H1 (cell line): Measurements from ENCODE around the gene FAF2. TPM values are rescaled to one million over a fixed set of nuclear protein-coding genes. Genes with fewer than 3 reads are reported as not detected.

Experiments used
- CTCF ChIA-PET: fragments of 300-600 bp; sonication (Branson Sonifier 250); formaldehyde crosslinking; loops from one replicate; lab custom pipeline; 2021; ENCODE audit not compliant: partially characterized antibody; lab: Charles Lee
- POLR2A ChIA-PET: fragments of 300-600 bp; sonication (Branson Sonifier 250); formaldehyde crosslinking; loops from one replicate; lab custom pipeline; 2021; ENCODE audit warnings: inconsistent platforms; ENCODE audit not compliant: partially characterized antibody; lab: Charles Lee
- DNase-seq, 2 experiments: peaks; one replicate each; pipeline versions ENCODE4 v3.0.0 to v3.0.0-alpha.2; 2010 to 2022; ENCODE audit warnings: low spot score in 2 of 2, low read depth in 1 of 2, mixed read lengths in 1 of 2
- FAIRE-seq: peaks from 2 replicates; lab custom pipeline; 2011; peaks lifted over from hg19 to GRCh38; lab: Jason Lieb, UNC
- H2AFZ ChIP-seq: 2 replicates; pipeline ENCODE4 v1.8.1; 2012; ENCODE audit warnings: low read length, inconsistent platforms
- H2AK5ac ChIP-seq: 2 replicates; pipeline ENCODE4 v1.6.1; 2013; ENCODE audit warnings: low read depth, low read length
- H2BK120ac ChIP-seq: replicated peaks from 2 replicates; pipeline ENCODE3; 2013; ENCODE audit warnings: low read depth, low read length, inconsistent platforms
- H2BK12ac ChIP-seq: 2 replicates; pipeline ENCODE4 v1.6.1; 2013; ENCODE audit warnings: low read depth, low read length
- H2BK15ac ChIP-seq: 2 replicates; pipeline ENCODE4 v1.6.1; 2013; ENCODE audit warnings: low read length
- H2BK20ac ChIP-seq: 2 replicates; pipeline ENCODE4 v1.6.1; 2013; ENCODE audit warnings: low read length
- H2BK5ac ChIP-seq: 2 replicates; pipeline ENCODE4 v1.6.1; 2013; ENCODE audit warnings: low read depth, low read length
- H3K14ac ChIP-seq: 2 replicates; pipeline ENCODE4 v1.6.1; 2013; ENCODE audit warnings: inconsistent platforms; ENCODE audit not compliant: insufficient read length
- H3K18ac ChIP-seq: 2 replicates; pipeline ENCODE4 v1.6.1; 2013; ENCODE audit warnings: low read length; ENCODE audit errors: extremely low read depth
- H3K23ac ChIP-seq: 2 replicates; pipeline ENCODE4 v1.6.1; 2013; ENCODE audit warnings: inconsistent platforms; ENCODE audit not compliant: insufficient read length
- H3K23me2 ChIP-seq: 2 replicates; pipeline ENCODE4 v1.6.1; 2013; ENCODE audit warnings: low read depth, low read length
- H3K27ac ChIP-seq: 2 replicates; pipeline ENCODE4 v1.6.1; 2011; ENCODE audit warnings: low read depth, low read length, inconsistent platforms
- H3K27me3 ChIP-seq, 4 experiments: replicated peaks in 1 of 4; 1 replicate in 1 of 4; 2 replicates in 3 of 4; pipeline versions ENCODE4 v1.6.1 to v1.8.1; 2011 to 2013; ENCODE audit warnings: low read length in 3 of 4, mild to moderate bottlenecking in 3 of 4, inconsistent platforms in 2 of 4, mixed read lengths in 2 of 4, moderate library complexity in 1 of 4; ENCODE audit not compliant: control insufficient read depth in 3 of 4, insufficient read depth in 3 of 4; ENCODE audit errors: extremely low read depth in 1 of 4
- H3K36me3 ChIP-seq, 4 experiments: 2 replicates each; pipeline versions ENCODE4 v1.6.1 to v1.8.1; 2011 to 2013; ENCODE audit warnings: mild to moderate bottlenecking in 4 of 4, low read length in 3 of 4, moderate library complexity in 2 of 4, control low read depth in 1 of 4, inconsistent platforms in 1 of 4; ENCODE audit not compliant: insufficient read depth in 4 of 4, control insufficient read depth in 2 of 4
- H3K4ac ChIP-seq: replicated peaks from 2 replicates; pipeline ENCODE3; 2013; ENCODE audit warnings: low read length, low read depth, mixed read lengths, inconsistent platforms; ENCODE audit not compliant: insufficient read length
- H3K4me1 ChIP-seq, 4 experiments: replicated peaks in 1 of 4; 1 replicate in 1 of 4; 2 replicates in 3 of 4; pipeline versions ENCODE4 v1.6.1 to v1.8.1; 2011 to 2013; ENCODE audit warnings: low read length in 3 of 4, inconsistent platforms in 2 of 4, mixed read lengths in 1 of 4; ENCODE audit not compliant: insufficient read depth in 4 of 4, control insufficient read depth in 3 of 4
- H3K4me2 ChIP-seq, 2 experiments: 2 replicates each; pipeline versions ENCODE4 v1.6.1 to v1.8.1; 2011 to 2013; ENCODE audit warnings: low read depth in 2 of 2, low read length in 2 of 2, control low read depth in 1 of 2, inconsistent platforms in 1 of 2, mild to moderate bottlenecking in 1 of 2; ENCODE audit not compliant: insufficient read depth in 1 of 2
- H3K4me3 ChIP-seq, 4 experiments: fragments of 200-600, 300-600 bp in 1 of 4; sonication (generic), shearing (Covaris generic), sonication (Bioruptor Twin) in 1 of 4; 2 replicates each; pipeline versions ENCODE4 v1.5.1 to v1.8.1; 2011 to 2016; ENCODE audit warnings: low read length in 4 of 4, low read depth in 3 of 4, control low read depth in 2 of 4, inconsistent platforms in 2 of 4, mild to moderate bottlenecking in 2 of 4, mixed read lengths in 1 of 4, moderate library complexity in 1 of 4; ENCODE audit not compliant: insufficient read depth in 2 of 4; ENCODE audit errors: extremely low read depth in 1 of 4
- H3K56ac ChIP-seq: replicated peaks from 2 replicates; pipeline ENCODE3; 2013; ENCODE audit warnings: low read depth, mild to moderate bottlenecking, mixed read lengths, low read length, inconsistent platforms; ENCODE audit not compliant: insufficient read length
- H3K79me1 ChIP-seq: 2 replicates; pipeline ENCODE4 v1.6.1; 2013; ENCODE audit warnings: low read depth, low read length, control low read depth
- H3K79me2 ChIP-seq, 2 experiments: 2 replicates each; pipeline versions ENCODE4 v1.6.1 to v1.8.1; 2012 to 2013; ENCODE audit warnings: low read length in 2 of 2, mild to moderate bottlenecking in 2 of 2, inconsistent platforms in 1 of 2; ENCODE audit not compliant: insufficient read depth in 2 of 2, control insufficient read depth in 1 of 2
- H3K9ac ChIP-seq, 4 experiments: replicated peaks in 1 of 4; 1 replicate in 1 of 4; 2 replicates in 3 of 4; pipeline versions ENCODE4 v1.6.1 to v1.8.1; 2011 to 2013; ENCODE audit warnings: low read depth in 3 of 4, low read length in 3 of 4, control low read depth in 2 of 4, mild to moderate bottlenecking in 2 of 4, moderate library complexity in 2 of 4, inconsistent platforms in 1 of 4; ENCODE audit errors: extremely low read depth in 1 of 4
- H3K9me3 ChIP-seq, 2 experiments: 2 replicates each; pipeline versions ENCODE4 v1.6.1 to v1.8.1; 2012 to 2013; ENCODE audit warnings: mild to moderate bottlenecking in 2 of 2, moderate library complexity in 2 of 2, control low read depth in 1 of 2, inconsistent platforms in 1 of 2, low read depth in 1 of 2, low read length in 1 of 2, mixed read lengths in 1 of 2; ENCODE audit not compliant: insufficient read depth in 2 of 2
- H4K20me1 ChIP-seq, 2 experiments: replicated peaks in 1 of 2; 2 replicates each; pipeline versions ENCODE3 to v1.8.1; 2011 to 2013; ENCODE audit warnings: inconsistent platforms in 2 of 2, low read length in 2 of 2, mild to moderate bottlenecking in 1 of 2; ENCODE audit not compliant: insufficient read depth in 2 of 2, control insufficient read depth in 1 of 2
- H4K5ac ChIP-seq: 2 replicates; pipeline ENCODE4 v1.6.1; 2013; ENCODE audit warnings: low read length, low read depth, mixed read lengths, inconsistent platforms; ENCODE audit not compliant: insufficient read length
- H4K8ac ChIP-seq: 2 replicates; pipeline ENCODE4 v1.8.0; 2013; ENCODE audit warnings: mild to moderate bottlenecking, moderate library complexity, low read length, inconsistent platforms; ENCODE audit not compliant: insufficient read depth; ENCODE audit errors: extremely low read depth
- H4K91ac ChIP-seq: replicated peaks from 2 replicates; pipeline ENCODE3; 2013; ENCODE audit warnings: low read length, mixed read lengths, inconsistent platforms; ENCODE audit not compliant: insufficient read length
- CHD2 ChIP-seq: IDR thresholded peaks from 2 replicates; pipeline ENCODE4 v1.6.1; 2012; ENCODE audit warnings: low read length, improper control_type of control experiment
- CREB1 ChIP-seq: IDR thresholded peaks from 2 replicates; pipeline ENCODE4 v1.6.1; 2012; ENCODE audit warnings: inconsistent platforms
- EP300 ChIP-seq, 2 experiments: IDR thresholded peaks; 1 replicate in 1 of 2; 2 replicates in 1 of 2; pipeline ENCODE4 v1.6.1; 2011 to 2012; ENCODE audit warnings: low read depth in 2 of 2, low read length in 2 of 2, mild to moderate bottlenecking in 2 of 2, borderline replicate concordance in 1 of 2, inconsistent platforms in 1 of 2, moderate library complexity in 1 of 2
- GABPA ChIP-seq: IDR thresholded peaks from 2 replicates; pipeline ENCODE4 v1.6.1; 2011; ENCODE audit warnings: mild to moderate bottlenecking, low read length, moderate library complexity, borderline replicate concordance; ENCODE audit not compliant: insufficient read depth
- GTF2F1 ChIP-seq: IDR thresholded peaks from 2 replicates; pipeline ENCODE4 v1.6.1; 2012; ENCODE audit warnings: low read depth, low read length, improper control_type of control experiment, borderline replicate concordance
- HDAC6 ChIP-seq: IDR thresholded peaks from one replicate; pipeline ENCODE4 v1.7.1; 2012; ENCODE audit warnings: low read depth, mild to moderate bottlenecking, inconsistent platforms, low read length, moderate library complexity
- MAFK ChIP-seq: IDR thresholded peaks from 2 replicates; pipeline ENCODE4 v1.6.1; 2012; ENCODE audit warnings: low read depth, mild to moderate bottlenecking, improper control_type of control experiment, low read length
- NRF1 ChIP-seq: IDR thresholded peaks from 2 replicates; pipeline ENCODE4 v1.6.1; 2011; ENCODE audit warnings: mild to moderate bottlenecking, low read depth, low read length, improper control_type of control experiment
- ZNF274 ChIP-seq: IDR thresholded peaks from 2 replicates; pipeline ENCODE4 v1.7.0; 2012; ENCODE audit warnings: low read length, borderline replicate concordance; ENCODE audit errors: extremely low read depth
- WGBS, 2 experiments: shearing (Covaris generic) in 1 of 2; methylation state at CpG; one replicate each; pipeline versions ENCODE4 v1.1.6 to v1.1.7; 2013 to 2015; ENCODE audit warnings: low lambda C conversion rate in 2 of 2, mixed read lengths in 2 of 2, inconsistent platforms in 1 of 2, low coverage in 1 of 2, missing lambda C conversion rate in 1 of 2; ENCODE audit not compliant: insufficient replicate concordance in 2 of 2, insufficient coverage in 1 of 2, insufficient read length in 1 of 2; ENCODE audit errors: extremely low coverage in 1 of 2, missing lambda C conversion rate in 1 of 2; 5-methylcytosine and 5-hydroxymethylcytosine counted together
- polyA plus RNA-seq, 7 experiments: library from polyadenylated mRNA; depleted of rRNA in 3 of 7; stranded (reverse) in 5 of 7; unstranded in 2 of 7; fragments of >200 nt in 5 of 7; fragments of 200-250 nt in 2 of 7; gene quantifications; 1 replicate in 5 of 7; 2 replicates in 1 of 7; 4 replicates in 1 of 7; pipeline versions ENCODE4 v1.2.1 to v1.2.3, GENCODE V29; 2011 to 2013; ENCODE audit warnings: missing spikeins in 2 of 7, mixed read lengths in 2 of 7
- total RNA-seq: library from RNA; stranded (reverse); fragmentation: NEBNext Ultra II Directional; extraction: Animal tissue kit (Norgen Biotek cat#: 25700); gene quantifications from 2 replicates; pipeline ENCODE4 v1.2.1, GENCODE V29; 2021
- TF ChIP-seq, protein P1 (sequence below): IDR thresholded peaks from 2 replicates; pipeline ENCODE4 v1.6.1; 2012; ENCODE audit warnings: inconsistent platforms

Gene FAF2
- total and polyA plus RNA-seq, 2 of the 8 experiments (the other 6 are each of a cell fraction or from before 2014, with no cell fraction given): 20.8 to 35.8 TPM

DNA sequence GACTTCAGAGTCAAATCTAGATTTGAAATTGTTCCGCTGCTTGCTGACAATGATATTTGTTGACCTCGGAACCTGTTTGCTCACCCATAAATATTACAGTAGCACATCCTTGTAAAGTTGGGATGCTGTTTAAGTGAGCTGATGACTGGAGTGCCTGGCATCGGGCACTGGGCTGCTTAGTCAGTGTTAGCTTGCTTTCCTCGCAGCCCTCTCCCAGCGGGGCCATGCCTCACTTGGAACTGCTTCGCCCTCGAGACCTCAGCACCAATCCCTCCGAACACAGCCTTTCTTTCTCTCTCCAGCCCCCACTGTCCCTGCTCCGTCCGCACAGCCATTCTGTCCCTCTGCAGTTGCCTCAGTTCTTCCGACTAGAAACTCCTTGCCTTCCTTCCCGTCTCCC lies 65.6 kb downstream of the FAF2 start:
- Histone ChIP-seq H3K27ac (no peak overlapping the region), H3K4me1 (no peaks in the 10 kb centered on the region), H4K20me1 (peaks cover 0 to 1% of the 10 kb centered on the region in 2 experiments), H3K18ac (peak overlapping the region; percentile 83; the same call in 1 of the 2 replicates), H3K36me3 (peaks cover 0 to 6% (median 0%) of the 10 kb centered on the region in 4 experiments; a peak in 2 of 8 replicates), H3K79me2 (no peaks in the 10 kb centered on the region), H2AFZ (no peak overlapping the region), H3K27me3 (no peaks in the 10 kb centered on the region; a peak in 2 of 7 replicates), H2BK12ac (peak overlapping the region; percentile 87; the same call in 1 of the 2 replicates), H3K4me3 (no peak overlapping the region), H2BK120ac (no peak overlapping the region), H4K91ac (no peak overlapping the region), H3K14ac (no peak overlapping the region), H3K9ac (no peak overlapping the region), H4K5ac (no peak overlapping the region), H2BK5ac (no peak overlapping the region), H3K23ac (no peak overlapping the region), H3K4ac (no peak overlapping the region), H2AK5ac (no peak overlapping the region), H3K56ac (no peak overlapping the region), H3K23me2 (0 out of 2 replicates have a peak, but pooled peaks cover 3% of the 10 kb centered on the region), H2BK15ac (no peak overlapping the region), H3K79me1 (no peaks in the 10 kb centered on the region), H2BK20ac (no peak overlapping the region), H3K9me3 (no peaks in the 10 kb centered on the region), H3K4me2 (no peak overlapping the region), H4K8ac (0 out of 2 replicates have a peak overlapping the region, but pooled peaks have one; percentile 47)
- FAIRE-seq: no peak
- no peak for DNase-seq
- WGBS, 2 experiments: 92% methylated on average over 12 of the region's 12 CpGs; no CpG with 5 or more reads in 1 of the 2 experiments
- TF ChIP-seq NRF1 (no peak), GTF2F1 (no peak), MAFK (no peak), CHD2 (no peak), HDAC6 (no peak), ZNF274 (no peak), EP300 (IDR thresholded peaks at IDR 0.05; ENCODE audit: borderline replicate concordance in 1 of 2, low read depth in 2 of 2, low read length in 2 of 2) (no peak), CREB1 (no peak), GABPA (no peak)
- TF ChIP-seq, protein P1, sequence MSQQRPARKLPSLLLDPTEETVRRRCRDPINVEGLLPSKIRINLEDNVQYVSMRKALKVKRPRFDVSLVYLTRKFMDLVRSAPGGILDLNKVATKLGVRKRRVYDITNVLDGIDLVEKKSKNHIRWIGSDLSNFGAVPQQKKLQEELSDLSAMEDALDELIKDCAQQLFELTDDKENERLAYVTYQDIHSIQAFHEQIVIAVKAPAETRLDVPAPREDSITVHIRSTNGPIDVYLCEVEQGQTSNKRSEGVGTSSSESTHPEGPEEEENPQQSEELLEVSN: no peak
- ChIA-PET CTCF (interaction anchor here (0.6 to 1.1 kb wide), 2 partner anchors 56 to 71 kb away, joined by 3 read pairs; no protein-coding TSS in a partner anchor), POLR2A (interaction anchor here (1.1 to 26.0 kb wide), 3 partner anchors 9 to 126 kb away, joined by 3 to 458 read pairs (median 7); partner anchors contain the start of genes NOP16 and RNF44)
